WTC11 (cell line): ENCODE results near the gene TSPAN5. TPM values are rescaled to one million over a fixed set of nuclear protein-coding genes. Genes with fewer than 3 reads are reported as not detected.

Source experiments
- ATAC-seq: fragments of 200-7000 bp; cut with Tn5 transposase; 2 replicates; pipeline ENCODE4 v1.10.0; 2021; ENCODE audit warnings: mild to moderate bottlenecking, moderate library complexity
- CTCF ChIA-PET: fragments of 300-600 bp; sonication (Branson Sonifier 250); formaldehyde crosslinking; loops from one replicate; lab custom pipeline; 2021; ENCODE audit warnings: antibody characterized with exemption; lab: Charles Lee
- POLR2A ChIA-PET: fragments of 350-600 bp; sonication (Branson Sonifier 250); formaldehyde crosslinking; loops from one replicate; lab custom pipeline; 2021; ENCODE audit warnings: antibody characterized with exemption; lab: Charles Lee
- DNase-seq: peaks from one replicate; pipeline ENCODE4 v3.0.0; 2021; ENCODE audit warnings: low spot score
- H3K27ac Mint-ChIP-seq: 2 replicates; pipeline ENCODE4 v1.8.0; 2021; ENCODE audit warnings: mixed read lengths
- H3K27me3 Mint-ChIP-seq: 2 replicates; pipeline ENCODE4 v1.8.0; 2021; ENCODE audit warnings: low read depth, mild to moderate bottlenecking, moderate library complexity, mixed read lengths
- H3K36me3 Mint-ChIP-seq: 2 replicates; pipeline ENCODE4 v1.8.0; 2021; ENCODE audit warnings: mixed read lengths
- H3K4me1 Mint-ChIP-seq: 2 replicates; pipeline ENCODE4 v1.8.0; 2022; ENCODE audit warnings: mixed read lengths
- H3K4me3 Mint-ChIP-seq: 2 replicates; pipeline ENCODE4 v1.8.0; 2021; ENCODE audit warnings: mild to moderate bottlenecking, moderate library complexity, mixed read lengths
- H3K9me3 Mint-ChIP-seq: 2 replicates; pipeline ENCODE4 v1.8.0; 2021; ENCODE audit warnings: mixed read lengths
- ATF1 ChIP-seq: sonication (generic); formaldehyde crosslinking; IDR thresholded peaks from 2 replicates; pipeline ENCODE4 v1.8.1; 2023; ENCODE audit warnings: mild to moderate bottlenecking, moderate library complexity, missing genetic modification reagents
- OVOL2 ChIP-seq: fragments of 250-450 bp; sonication (Bioruptor Pico); IDR thresholded peaks from 2 replicates; pipeline ENCODE4 v1.9.0; 2021; ENCODE audit warnings: mild to moderate bottlenecking, borderline replicate concordance
- SMAD3 ChIP-seq: sonication (generic); formaldehyde crosslinking; IDR thresholded peaks from 2 replicates; pipeline ENCODE4 v1.8.0; 2022; ENCODE audit warnings: missing genetic modification reagents, mild to moderate bottlenecking, borderline replicate concordance
- SMAD4 ChIP-seq: sonication (generic); formaldehyde crosslinking; IDR thresholded peaks from 2 replicates; pipeline ENCODE4 v1.8.0; 2022; ENCODE audit warnings: mild to moderate bottlenecking, missing genetic modification reagents
- TCF7 ChIP-seq: sonication (generic); formaldehyde crosslinking; IDR thresholded peaks from 2 replicates; pipeline ENCODE4 v1.8.0; 2022; ENCODE audit warnings: mild to moderate bottlenecking, low read depth, missing genetic modification reagents, moderate library complexity
- ZNF263 ChIP-seq: sonication (generic); formaldehyde crosslinking; IDR thresholded peaks from 2 replicates; pipeline ENCODE4 v1.8.1; 2022; ENCODE audit warnings: low read depth, mild to moderate bottlenecking, moderate library complexity, missing genetic modification reagents
- total RNA-seq: library from RNA; stranded (reverse); gene quantifications from 3 replicates; pipeline ENCODE4 v1.2.3, GENCODE V29; 2021
- TF ChIP-seq, protein P1 (sequence below): sonication (generic); formaldehyde crosslinking; conservative IDR thresholded peaks from 2 replicates; pipeline ENCODE4 v1.8.1; 2023; ENCODE audit warnings: mild to moderate bottlenecking, low read depth, missing genetic modification reagents, moderate library complexity
- TF ChIP-seq, protein P2 (sequence below): fragments of 250-450 bp; sonication (Bioruptor Pico); IDR thresholded peaks from 2 replicates; pipeline ENCODE4 v1.9.0; 2021; ENCODE audit warnings: mild to moderate bottlenecking
- TF ChIP-seq, protein P3 (sequence below): fragments of 250-450 bp; sonication (Bioruptor Pico); IDR thresholded peaks from 2 replicates; pipeline ENCODE4 v1.9.0; 2021; ENCODE audit warnings: mild to moderate bottlenecking, borderline replicate concordance
- TF ChIP-seq, protein P4 (sequence below): sonication (generic); formaldehyde crosslinking; IDR thresholded peaks from 2 replicates; pipeline ENCODE4 v1.8.0; 2023; ENCODE audit warnings: missing genetic modification reagents, mild to moderate bottlenecking, borderline replicate concordance
- TF ChIP-seq, protein P5 (sequence below): fragments of 250-450 bp; sonication (Bioruptor Pico); IDR thresholded peaks from 2 replicates; pipeline ENCODE4 v1.8.0; 2021; ENCODE audit warnings: mild to moderate bottlenecking
- TF ChIP-seq, protein P6 (sequence below): fragments of 200-600 bp; IDR thresholded peaks from 2 replicates; pipeline ENCODE4 v1.8.0; 2022; ENCODE audit warnings: antibody characterized with exemption
- TF ChIP-seq, protein P7 (sequence below): sonication (generic); formaldehyde crosslinking; IDR thresholded peaks from 2 replicates; pipeline ENCODE4 v1.8.1; 2023; ENCODE audit warnings: mild to moderate bottlenecking, missing genetic modification reagents, moderate library complexity
- TF ChIP-seq, protein P8 (sequence below): sonication (generic); formaldehyde crosslinking; IDR thresholded peaks from 2 replicates; pipeline ENCODE4 v1.8.1; 2023; ENCODE audit warnings: mild to moderate bottlenecking, missing genetic modification reagents, borderline replicate concordance

The TSPAN5 gene
- total RNA-seq, 1 experiment from 2014 or later = 22.7 TPM

DNA sequence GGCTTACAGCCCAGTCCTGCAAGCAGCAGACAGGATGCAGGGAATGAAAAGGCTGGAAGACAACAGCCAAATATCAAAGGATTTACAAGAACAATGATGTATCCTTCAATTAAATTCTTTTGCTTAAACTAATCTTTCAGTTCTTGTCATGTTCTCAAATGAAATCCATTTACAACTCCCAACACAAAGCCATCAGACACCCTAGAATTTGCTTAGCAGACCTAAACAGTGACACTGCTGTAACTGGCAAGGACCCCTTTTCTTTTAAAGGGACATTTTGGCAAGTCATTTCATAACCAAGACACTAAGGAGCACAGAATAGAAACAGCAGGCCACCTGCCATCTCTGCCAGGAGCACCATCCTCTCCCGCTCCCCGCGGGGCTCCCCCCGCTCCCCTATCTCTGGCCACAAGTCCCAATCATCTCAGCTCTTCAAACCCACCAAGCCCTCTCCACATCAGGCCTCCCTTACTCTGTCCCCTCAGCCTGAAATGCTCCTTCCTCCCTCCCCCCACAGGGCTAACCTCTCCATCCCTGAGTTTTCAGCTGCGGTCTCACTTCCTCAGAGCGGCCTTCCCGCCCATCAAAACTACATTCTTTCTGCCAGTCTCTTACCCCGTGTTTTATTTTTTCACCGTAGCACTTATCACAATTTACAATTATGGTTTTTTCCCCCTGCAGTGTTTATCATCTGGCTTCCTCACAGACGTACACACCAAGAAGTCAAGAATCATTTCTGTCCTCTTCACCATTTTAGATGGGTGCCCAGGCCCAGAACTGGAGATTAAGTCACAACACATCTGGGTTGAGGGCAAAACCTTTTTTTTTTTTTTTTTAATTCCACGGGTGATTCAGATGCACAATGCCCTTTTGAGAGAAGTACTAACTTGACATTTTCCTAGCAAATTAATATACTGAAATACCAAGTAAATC, 45.8 kb downstream of the TSPAN5 start:
- DNase-seq = no peak
- Mint-ChIP-seq H3K27ac (peak overlapping the region; percentile 86), H3K9me3 (no peaks in the 10 kb centered on the region), H3K4me1 (peaks cover 84% of the 10 kb centered on the region), H3K27me3 (no peaks in the 10 kb centered on the region), H3K36me3 (no peaks in the 10 kb centered on the region), H3K4me3 (peak overlapping the region; percentile 24)
- peak; percentile 67 for ATAC-seq
- ChIA-PET CTCF (interaction anchor here (1.0 kb wide), 1 partner anchor 52 kb away, joined by 3 read pairs; no protein-coding TSS in a partner anchor), POLR2A (interaction anchor here (0.7 kb wide), 1 partner anchor 9 kb away, joined by 3 read pairs; no protein-coding TSS in a partner anchor)
- TF ChIP-seq ATF1 (CRISPR knock-in tag) (no peak), SMAD3 (CRISPR knock-in tag) (no peak), ZNF263 (CRISPR knock-in tag) (no peak; the same call in 1 of the 2 replicates), SMAD4 (no peak), TCF7 (CRISPR knock-in tag) (no peak), OVOL2 (no peak)
- TF ChIP-seq, protein P1, sequence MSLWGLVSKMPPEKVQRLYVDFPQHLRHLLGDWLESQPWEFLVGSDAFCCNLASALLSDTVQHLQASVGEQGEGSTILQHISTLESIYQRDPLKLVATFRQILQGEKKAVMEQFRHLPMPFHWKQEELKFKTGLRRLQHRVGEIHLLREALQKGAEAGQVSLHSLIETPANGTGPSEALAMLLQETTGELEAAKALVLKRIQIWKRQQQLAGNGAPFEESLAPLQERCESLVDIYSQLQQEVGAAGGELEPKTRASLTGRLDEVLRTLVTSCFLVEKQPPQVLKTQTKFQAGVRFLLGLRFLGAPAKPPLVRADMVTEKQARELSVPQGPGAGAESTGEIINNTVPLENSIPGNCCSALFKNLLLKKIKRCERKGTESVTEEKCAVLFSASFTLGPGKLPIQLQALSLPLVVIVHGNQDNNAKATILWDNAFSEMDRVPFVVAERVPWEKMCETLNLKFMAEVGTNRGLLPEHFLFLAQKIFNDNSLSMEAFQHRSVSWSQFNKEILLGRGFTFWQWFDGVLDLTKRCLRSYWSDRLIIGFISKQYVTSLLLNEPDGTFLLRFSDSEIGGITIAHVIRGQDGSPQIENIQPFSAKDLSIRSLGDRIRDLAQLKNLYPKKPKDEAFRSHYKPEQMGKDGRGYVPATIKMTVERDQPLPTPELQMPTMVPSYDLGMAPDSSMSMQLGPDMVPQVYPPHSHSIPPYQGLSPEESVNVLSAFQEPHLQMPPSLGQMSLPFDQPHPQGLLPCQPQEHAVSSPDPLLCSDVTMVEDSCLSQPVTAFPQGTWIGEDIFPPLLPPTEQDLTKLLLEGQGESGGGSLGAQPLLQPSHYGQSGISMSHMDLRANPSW = no peak
- TF ChIP-seq, protein P2, sequence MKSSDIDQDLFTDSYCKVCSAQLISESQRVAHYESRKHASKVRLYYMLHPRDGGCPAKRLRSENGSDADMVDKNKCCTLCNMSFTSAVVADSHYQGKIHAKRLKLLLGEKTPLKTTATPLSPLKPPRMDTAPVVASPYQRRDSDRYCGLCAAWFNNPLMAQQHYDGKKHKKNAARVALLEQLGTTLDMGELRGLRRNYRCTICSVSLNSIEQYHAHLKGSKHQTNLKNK (CRISPR knock-in tag) = no peak
- TF ChIP-seq, protein P3, sequence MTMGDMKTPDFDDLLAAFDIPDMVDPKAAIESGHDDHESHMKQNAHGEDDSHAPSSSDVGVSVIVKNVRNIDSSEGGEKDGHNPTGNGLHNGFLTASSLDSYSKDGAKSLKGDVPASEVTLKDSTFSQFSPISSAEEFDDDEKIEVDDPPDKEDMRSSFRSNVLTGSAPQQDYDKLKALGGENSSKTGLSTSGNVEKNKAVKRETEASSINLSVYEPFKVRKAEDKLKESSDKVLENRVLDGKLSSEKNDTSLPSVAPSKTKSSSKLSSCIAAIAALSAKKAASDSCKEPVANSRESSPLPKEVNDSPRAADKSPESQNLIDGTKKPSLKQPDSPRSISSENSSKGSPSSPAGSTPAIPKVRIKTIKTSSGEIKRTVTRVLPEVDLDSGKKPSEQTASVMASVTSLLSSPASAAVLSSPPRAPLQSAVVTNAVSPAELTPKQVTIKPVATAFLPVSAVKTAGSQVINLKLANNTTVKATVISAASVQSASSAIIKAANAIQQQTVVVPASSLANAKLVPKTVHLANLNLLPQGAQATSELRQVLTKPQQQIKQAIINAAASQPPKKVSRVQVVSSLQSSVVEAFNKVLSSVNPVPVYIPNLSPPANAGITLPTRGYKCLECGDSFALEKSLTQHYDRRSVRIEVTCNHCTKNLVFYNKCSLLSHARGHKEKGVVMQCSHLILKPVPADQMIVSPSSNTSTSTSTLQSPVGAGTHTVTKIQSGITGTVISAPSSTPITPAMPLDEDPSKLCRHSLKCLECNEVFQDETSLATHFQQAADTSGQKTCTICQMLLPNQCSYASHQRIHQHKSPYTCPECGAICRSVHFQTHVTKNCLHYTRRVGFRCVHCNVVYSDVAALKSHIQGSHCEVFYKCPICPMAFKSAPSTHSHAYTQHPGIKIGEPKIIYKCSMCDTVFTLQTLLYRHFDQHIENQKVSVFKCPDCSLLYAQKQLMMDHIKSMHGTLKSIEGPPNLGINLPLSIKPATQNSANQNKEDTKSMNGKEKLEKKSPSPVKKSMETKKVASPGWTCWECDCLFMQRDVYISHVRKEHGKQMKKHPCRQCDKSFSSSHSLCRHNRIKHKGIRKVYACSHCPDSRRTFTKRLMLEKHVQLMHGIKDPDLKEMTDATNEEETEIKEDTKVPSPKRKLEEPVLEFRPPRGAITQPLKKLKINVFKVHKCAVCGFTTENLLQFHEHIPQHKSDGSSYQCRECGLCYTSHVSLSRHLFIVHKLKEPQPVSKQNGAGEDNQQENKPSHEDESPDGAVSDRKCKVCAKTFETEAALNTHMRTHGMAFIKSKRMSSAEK (CRISPR knock-in tag) = no peak
- TF ChIP-seq, protein P4, sequence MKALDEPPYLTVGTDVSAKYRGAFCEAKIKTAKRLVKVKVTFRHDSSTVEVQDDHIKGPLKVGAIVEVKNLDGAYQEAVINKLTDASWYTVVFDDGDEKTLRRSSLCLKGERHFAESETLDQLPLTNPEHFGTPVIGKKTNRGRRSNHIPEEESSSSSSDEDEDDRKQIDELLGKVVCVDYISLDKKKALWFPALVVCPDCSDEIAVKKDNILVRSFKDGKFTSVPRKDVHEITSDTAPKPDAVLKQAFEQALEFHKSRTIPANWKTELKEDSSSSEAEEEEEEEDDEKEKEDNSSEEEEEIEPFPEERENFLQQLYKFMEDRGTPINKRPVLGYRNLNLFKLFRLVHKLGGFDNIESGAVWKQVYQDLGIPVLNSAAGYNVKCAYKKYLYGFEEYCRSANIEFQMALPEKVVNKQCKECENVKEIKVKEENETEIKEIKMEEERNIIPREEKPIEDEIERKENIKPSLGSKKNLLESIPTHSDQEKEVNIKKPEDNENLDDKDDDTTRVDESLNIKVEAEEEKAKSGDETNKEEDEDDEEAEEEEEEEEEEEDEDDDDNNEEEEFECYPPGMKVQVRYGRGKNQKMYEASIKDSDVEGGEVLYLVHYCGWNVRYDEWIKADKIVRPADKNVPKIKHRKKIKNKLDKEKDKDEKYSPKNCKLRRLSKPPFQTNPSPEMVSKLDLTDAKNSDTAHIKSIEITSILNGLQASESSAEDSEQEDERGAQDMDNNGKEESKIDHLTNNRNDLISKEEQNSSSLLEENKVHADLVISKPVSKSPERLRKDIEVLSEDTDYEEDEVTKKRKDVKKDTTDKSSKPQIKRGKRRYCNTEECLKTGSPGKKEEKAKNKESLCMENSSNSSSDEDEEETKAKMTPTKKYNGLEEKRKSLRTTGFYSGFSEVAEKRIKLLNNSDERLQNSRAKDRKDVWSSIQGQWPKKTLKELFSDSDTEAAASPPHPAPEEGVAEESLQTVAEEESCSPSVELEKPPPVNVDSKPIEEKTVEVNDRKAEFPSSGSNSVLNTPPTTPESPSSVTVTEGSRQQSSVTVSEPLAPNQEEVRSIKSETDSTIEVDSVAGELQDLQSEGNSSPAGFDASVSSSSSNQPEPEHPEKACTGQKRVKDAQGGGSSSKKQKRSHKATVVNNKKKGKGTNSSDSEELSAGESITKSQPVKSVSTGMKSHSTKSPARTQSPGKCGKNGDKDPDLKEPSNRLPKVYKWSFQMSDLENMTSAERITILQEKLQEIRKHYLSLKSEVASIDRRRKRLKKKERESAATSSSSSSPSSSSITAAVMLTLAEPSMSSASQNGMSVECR = no peak
- TF ChIP-seq, protein P5, sequence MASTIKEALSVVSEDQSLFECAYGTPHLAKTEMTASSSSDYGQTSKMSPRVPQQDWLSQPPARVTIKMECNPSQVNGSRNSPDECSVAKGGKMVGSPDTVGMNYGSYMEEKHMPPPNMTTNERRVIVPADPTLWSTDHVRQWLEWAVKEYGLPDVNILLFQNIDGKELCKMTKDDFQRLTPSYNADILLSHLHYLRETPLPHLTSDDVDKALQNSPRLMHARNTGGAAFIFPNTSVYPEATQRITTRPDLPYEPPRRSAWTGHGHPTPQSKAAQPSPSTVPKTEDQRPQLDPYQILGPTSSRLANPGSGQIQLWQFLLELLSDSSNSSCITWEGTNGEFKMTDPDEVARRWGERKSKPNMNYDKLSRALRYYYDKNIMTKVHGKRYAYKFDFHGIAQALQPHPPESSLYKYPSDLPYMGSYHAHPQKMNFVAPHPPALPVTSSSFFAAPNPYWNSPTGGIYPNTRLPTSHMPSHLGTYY = no peak
- TF ChIP-seq, protein P6, sequence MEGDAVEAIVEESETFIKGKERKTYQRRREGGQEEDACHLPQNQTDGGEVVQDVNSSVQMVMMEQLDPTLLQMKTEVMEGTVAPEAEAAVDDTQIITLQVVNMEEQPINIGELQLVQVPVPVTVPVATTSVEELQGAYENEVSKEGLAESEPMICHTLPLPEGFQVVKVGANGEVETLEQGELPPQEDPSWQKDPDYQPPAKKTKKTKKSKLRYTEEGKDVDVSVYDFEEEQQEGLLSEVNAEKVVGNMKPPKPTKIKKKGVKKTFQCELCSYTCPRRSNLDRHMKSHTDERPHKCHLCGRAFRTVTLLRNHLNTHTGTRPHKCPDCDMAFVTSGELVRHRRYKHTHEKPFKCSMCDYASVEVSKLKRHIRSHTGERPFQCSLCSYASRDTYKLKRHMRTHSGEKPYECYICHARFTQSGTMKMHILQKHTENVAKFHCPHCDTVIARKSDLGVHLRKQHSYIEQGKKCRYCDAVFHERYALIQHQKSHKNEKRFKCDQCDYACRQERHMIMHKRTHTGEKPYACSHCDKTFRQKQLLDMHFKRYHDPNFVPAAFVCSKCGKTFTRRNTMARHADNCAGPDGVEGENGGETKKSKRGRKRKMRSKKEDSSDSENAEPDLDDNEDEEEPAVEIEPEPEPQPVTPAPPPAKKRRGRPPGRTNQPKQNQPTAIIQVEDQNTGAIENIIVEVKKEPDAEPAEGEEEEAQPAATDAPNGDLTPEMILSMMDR = no peak
- TF ChIP-seq, protein P7, sequence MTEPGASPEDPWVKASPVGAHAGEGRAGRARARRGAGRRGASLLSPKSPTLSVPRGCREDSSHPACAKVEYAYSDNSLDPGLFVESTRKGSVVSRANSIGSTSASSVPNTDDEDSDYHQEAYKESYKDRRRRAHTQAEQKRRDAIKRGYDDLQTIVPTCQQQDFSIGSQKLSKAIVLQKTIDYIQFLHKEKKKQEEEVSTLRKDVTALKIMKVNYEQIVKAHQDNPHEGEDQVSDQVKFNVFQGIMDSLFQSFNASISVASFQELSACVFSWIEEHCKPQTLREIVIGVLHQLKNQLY (CRISPR knock-in tag) = no peak
- TF ChIP-seq, protein P8, sequence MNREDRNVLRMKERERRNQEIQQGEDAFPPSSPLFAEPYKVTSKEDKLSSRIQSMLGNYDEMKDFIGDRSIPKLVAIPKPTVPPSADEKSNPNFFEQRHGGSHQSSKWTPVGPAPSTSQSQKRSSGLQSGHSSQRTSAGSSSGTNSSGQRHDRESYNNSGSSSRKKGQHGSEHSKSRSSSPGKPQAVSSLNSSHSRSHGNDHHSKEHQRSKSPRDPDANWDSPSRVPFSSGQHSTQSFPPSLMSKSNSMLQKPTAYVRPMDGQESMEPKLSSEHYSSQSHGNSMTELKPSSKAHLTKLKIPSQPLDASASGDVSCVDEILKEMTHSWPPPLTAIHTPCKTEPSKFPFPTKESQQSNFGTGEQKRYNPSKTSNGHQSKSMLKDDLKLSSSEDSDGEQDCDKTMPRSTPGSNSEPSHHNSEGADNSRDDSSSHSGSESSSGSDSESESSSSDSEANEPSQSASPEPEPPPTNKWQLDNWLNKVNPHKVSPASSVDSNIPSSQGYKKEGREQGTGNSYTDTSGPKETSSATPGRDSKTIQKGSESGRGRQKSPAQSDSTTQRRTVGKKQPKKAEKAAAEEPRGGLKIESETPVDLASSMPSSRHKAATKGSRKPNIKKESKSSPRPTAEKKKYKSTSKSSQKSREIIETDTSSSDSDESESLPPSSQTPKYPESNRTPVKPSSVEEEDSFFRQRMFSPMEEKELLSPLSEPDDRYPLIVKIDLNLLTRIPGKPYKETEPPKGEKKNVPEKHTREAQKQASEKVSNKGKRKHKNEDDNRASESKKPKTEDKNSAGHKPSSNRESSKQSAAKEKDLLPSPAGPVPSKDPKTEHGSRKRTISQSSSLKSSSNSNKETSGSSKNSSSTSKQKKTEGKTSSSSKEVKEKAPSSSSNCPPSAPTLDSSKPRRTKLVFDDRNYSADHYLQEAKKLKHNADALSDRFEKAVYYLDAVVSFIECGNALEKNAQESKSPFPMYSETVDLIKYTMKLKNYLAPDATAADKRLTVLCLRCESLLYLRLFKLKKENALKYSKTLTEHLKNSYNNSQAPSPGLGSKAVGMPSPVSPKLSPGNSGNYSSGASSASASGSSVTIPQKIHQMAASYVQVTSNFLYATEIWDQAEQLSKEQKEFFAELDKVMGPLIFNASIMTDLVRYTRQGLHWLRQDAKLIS = no peak
